ENCODE data around the gene PDE4DIP.
"Not testable (repeated sequence)": the region's sequence is repeated elsewhere in the genome, so short reads cannot be mapped to it uniquely, and the experiment has no call there.

GRCh38 chr1:148869634-148869961 lies 25.4 kb downstream of the PDE4DIP start:
- TF ChIP-seq CTCF, POLR2A, POLR2AphosphoS5 (IDR thresholded peaks at IDR 0.05): not testable (repeated sequence)
